SK-N-MC (cell line): ENCODE data around the gene TMEM161A.
"Not testable (repeated sequence)": the region's sequence is repeated elsewhere in the genome, so short reads cannot be mapped to it uniquely, and the experiment has no call there.

ENCODE experiments used
- DNase-seq: peaks from one replicate; pipeline ENCODE4 v3.0.0-alpha.2; 2011; ENCODE audit warnings: low read depth, low spot score
- H3K27ac ChIP-seq: fragments of 200-600 bp; sonication (generic); 2 replicates; pipeline ENCODE4 v1.5.1; 2016; ENCODE audit warnings: mixed run types
- H3K36me3 ChIP-seq: fragments of 200-600 bp; sonication (generic); 2 replicates; pipeline ENCODE4 v1.6.1; 2017; ENCODE audit warnings: antibody characterized with exemption, low read length, mixed read lengths; ENCODE audit not compliant: insufficient read depth
- H3K4me3 ChIP-seq: fragments of 200-600 bp; sonication (generic); 2 replicates; pipeline ENCODE4 v1.5.1; 2016
- H3K9ac ChIP-seq: fragments of 200-600 bp; sonication (generic); 2 replicates; pipeline ENCODE4 v1.8.0; 2017; ENCODE audit warnings: mixed run types, mixed read lengths; ENCODE audit not compliant: insufficient read length
- H3K9me3 ChIP-seq: fragments of 200-600 bp; sonication (generic); 2 replicates; pipeline ENCODE4 v1.6.1; 2017; ENCODE audit warnings: low read depth, mild to moderate bottlenecking, antibody characterized with exemption, low read length, moderate library complexity, mixed read lengths
- EZH2 ChIP-seq: fragments of 200-600 bp; sonication (generic); IDR thresholded peaks from one replicate; pipeline ENCODE4 v1.6.1; 2017; ENCODE audit warnings: antibody characterized with exemption
- FOXP2 ChIP-seq: optimal IDR thresholded peaks from 2 replicates; pipeline ENCODE3; 2011; ENCODE audit warnings: mild to moderate bottlenecking, moderate library complexity; ENCODE audit not compliant: insufficient read depth; ENCODE audit errors: extremely low read length, control extremely low read depth
- POLR2AphosphoS5 ChIP-seq: IDR thresholded peaks from 2 replicates; pipeline ENCODE4 v1.6.1; 2012; ENCODE audit warnings: mild to moderate bottlenecking, low read depth, low read length, borderline replicate concordance

Gene TMEM161A

GRCh38 chr19:19157808-19158207, 19.5 kb upstream of the TMEM161A start:
- Histone ChIP-seq H3K9me3 (no peaks in the 10 kb centered on the region), H3K36me3 (no peaks in the 10 kb centered on the region), H3K9ac (no peak overlapping the region), H3K4me3 (no peak overlapping the region), H3K27ac (no peak overlapping the region)
- TF ChIP-seq FOXP2 (no peak), POLR2AphosphoS5 (no peak), EZH2 (no peak)
- no peak for DNase-seq

- Histone ChIP-seq H3K9me3 (no peaks in the 10 kb centered on the region), H3K4me3 (no peak overlapping the region), H3K27ac (no peak overlapping the region), H3K9ac (no peak overlapping the region), H3K36me3 (no peaks in the 10 kb centered on the region)
- DNase-seq: no peak
- TF ChIP-seq FOXP2: no peak
- TF ChIP-seq POLR2AphosphoS5: no peak
- TF ChIP-seq EZH2: no peak
Observed at GRCh38 chr19:19155495-19156219, 17.4 kb upstream of the TMEM161A start.

DNA sequence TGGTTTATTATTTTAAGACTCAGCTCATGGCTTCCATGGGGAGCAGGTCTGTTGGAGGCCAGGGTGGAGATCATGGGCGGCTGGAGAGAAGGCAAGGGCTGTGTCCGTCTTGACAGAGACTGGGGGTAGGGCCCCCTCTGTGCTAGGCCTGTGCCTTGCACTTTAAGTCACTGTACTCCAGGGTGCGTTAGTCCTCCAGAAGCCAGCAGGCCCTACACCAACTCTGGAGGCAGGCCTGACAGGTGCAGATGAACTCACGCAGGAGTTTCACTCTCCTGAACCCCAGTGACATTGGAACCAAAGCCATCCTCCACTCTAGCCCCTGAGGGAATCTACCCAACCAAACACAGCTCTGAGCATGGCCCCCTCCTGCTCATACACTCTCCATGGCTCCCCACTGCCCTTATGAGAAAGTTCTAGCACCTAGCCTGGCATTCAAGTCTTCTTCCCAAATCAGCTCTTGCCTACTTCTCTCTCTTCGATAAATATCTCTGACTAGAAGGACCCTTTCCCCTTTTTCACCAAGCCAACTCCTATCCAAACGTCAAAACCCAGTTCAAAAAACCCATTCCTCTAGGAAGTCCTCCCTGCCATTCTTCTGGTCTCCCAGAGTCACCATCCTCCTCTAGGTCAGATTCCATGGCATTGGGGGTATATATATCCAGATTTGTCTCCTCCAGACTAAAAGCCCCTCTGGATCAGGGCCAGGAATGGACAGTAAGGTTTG, 16.7 kb upstream of the TMEM161A start:
- H3K9ac ChIP-seq: no peak overlapping the region

GRCh38 chr19:19152668-19153384, 14.5 kb upstream of the TMEM161A start:
- Histone ChIP-seq H3K9ac (no peak overlapping the region), H3K27ac (no peak overlapping the region), H3K4me3 (no peak overlapping the region), H3K9me3 (no peaks in the 10 kb centered on the region), H3K36me3 (no peaks in the 10 kb centered on the region)
- TF ChIP-seq EZH2 (no peak), POLR2AphosphoS5 (no peak), FOXP2 (no peak)
- DNase-seq: no peak

More for the DNA sequence above, 16.7 kb upstream of the TMEM161A start:
- no peak for TF ChIP-seq POLR2AphosphoS5
- no peak for TF ChIP-seq FOXP2
- no peak for TF ChIP-seq EZH2
- Histone ChIP-seq H3K9me3 (no peaks in the 10 kb centered on the region), H3K27ac (no peak overlapping the region), H3K36me3 (no peaks in the 10 kb centered on the region), H3K4me3 (no peak overlapping the region)
- DNase-seq: no peak

DNA sequence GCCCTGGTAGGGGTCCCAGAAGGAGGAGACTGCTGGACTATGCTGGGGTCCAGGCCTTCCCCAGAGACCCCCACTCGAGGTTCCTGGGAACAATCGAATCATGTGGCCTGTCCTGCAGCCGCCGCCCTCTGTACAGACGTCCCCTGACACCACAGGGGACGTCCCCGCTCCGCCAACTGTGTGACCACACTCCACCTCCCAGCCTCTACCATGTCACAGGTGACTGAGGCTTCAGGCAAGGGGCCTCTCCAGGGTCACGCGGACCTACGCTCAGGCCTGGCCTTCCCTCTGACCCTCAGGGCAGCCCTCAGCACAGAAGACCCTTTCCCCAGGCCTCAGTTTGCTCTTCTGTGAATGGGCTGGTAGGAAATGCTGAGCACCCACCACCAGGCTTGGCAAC, 13.1 kb upstream of the TMEM161A start:
- H3K9me3 ChIP-seq: no peaks in the 10 kb centered on the region
- H3K9ac ChIP-seq: no peak overlapping the region
- no peak for DNase-seq
- H3K27ac ChIP-seq: no peak overlapping the region
- H3K36me3 ChIP-seq: no peaks in the 10 kb centered on the region
- TF ChIP-seq POLR2AphosphoS5 (no peak), EZH2 (no peak), FOXP2 (no peak)
- no peak overlapping the region for H3K4me3 ChIP-seq

GRCh38 chr19:19149435-19149834, 11.2 kb upstream of the TMEM161A start:
- Histone ChIP-seq H3K4me3 (no peak overlapping the region), H3K36me3 (no peaks in the 10 kb centered on the region), H3K9me3 (no peaks in the 10 kb centered on the region), H3K27ac (no peak overlapping the region), H3K9ac (no peak overlapping the region)
- no peak for TF ChIP-seq POLR2AphosphoS5
- TF ChIP-seq EZH2: no peak
- no peak for TF ChIP-seq FOXP2
- no peak for DNase-seq

- not testable (repeated sequence) for H3K9me3 ChIP-seq, H3K9ac ChIP-seq, H3K4me3 ChIP-seq, DNase-seq, H3K36me3 ChIP-seq, H3K27ac ChIP-seq
Observed at GRCh38 chr19:19148504-19148903, 10.2 kb upstream of the TMEM161A start.

- Histone ChIP-seq H3K36me3 (no peaks in the 10 kb centered on the region), H3K27ac (no peak overlapping the region), H3K4me3 (no peak overlapping the region), H3K9ac (no peak overlapping the region), H3K9me3 (no peaks in the 10 kb centered on the region)
- DNase-seq: no peak
- no peak for TF ChIP-seq FOXP2
- no peak for TF ChIP-seq EZH2
- TF ChIP-seq POLR2AphosphoS5: no peak
Observed at GRCh38 chr19:19147344-19147743, 9.1 kb upstream of the TMEM161A start.
